ENCODE results near the gene PARS2.
"Not testable (repeated sequence)": the region's sequence is repeated elsewhere in the genome, so short reads cannot be mapped to it uniquely, and the experiment has no call there.

The PARS2 gene

DNA sequence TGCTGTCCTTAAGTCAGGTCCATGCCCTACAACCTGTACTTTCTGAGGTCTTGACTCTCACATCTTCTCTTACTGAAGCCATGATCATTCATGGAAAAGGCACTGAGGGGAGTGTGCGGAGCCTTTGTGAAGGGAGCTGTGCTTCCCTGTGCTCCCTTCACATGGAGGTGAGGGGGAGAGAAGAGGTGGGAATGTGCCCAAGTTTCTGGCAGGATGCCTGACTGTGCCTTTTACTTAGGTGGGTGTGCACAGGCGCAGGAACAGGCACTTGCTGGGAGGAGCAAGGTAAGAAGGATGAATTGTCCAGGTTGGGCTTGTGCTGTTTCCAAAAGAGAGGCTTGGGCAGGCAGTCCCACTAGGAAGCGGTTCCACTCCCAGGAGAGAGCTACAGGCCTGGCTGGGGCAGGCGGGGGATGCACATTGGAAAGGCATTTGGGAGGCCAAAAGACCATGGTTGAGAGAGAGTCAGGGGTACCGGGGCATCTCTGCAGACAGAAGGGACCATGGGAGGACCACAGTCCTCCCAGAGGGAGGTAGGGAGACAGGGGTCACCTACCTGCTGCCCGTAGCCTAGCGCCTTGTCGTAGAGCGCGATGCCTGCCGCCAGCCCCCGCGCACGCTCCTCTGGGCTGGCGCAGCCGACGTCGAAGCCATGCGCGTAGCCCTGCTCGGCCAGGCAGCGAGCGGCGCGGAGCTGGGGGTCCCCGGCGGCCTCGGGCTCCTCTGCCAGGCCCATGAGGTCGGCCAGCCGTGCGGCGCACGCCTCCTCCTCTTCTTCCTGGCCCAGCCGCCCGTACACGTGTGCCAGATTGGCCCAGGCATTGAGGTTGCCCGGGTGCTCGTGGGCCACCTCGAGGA, 35.9 kb upstream of the PARS2 start:
- DNase-seq (ENCODE audit: low spot score), result no peak

- no peak for DNase-seq (ENCODE audit: low spot score)
Measured at GRCh38 chr1:54798769-54799641, 34.7 kb upstream of the PARS2 start.

GRCh38 chr1:54798206-54798605, 33.9 kb upstream of the PARS2 start:
- DNase-seq (ENCODE audit: low spot score), result no peak

DNA sequence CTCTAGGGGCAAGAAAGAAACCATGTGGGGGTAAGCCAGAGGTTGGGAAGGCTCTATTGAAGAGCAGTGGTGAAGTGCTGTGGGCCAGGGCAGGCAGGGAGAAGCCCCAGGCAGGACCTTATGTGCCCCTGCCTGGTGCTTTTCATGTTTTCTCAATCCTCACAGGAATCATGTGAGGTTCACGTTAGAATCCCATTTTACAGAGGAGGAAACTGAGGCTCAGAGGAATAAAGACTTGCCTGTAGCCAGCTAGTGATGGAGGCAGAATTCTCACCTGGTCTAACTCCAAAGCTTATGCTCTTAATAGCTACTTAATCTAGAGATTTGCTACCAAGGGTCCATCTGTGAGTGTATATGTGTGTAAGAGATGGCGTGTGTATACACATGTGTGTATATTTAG, 32.6 kb upstream of the PARS2 start:
- no peak for DNase-seq (ENCODE audit: low spot score)

DNA sequence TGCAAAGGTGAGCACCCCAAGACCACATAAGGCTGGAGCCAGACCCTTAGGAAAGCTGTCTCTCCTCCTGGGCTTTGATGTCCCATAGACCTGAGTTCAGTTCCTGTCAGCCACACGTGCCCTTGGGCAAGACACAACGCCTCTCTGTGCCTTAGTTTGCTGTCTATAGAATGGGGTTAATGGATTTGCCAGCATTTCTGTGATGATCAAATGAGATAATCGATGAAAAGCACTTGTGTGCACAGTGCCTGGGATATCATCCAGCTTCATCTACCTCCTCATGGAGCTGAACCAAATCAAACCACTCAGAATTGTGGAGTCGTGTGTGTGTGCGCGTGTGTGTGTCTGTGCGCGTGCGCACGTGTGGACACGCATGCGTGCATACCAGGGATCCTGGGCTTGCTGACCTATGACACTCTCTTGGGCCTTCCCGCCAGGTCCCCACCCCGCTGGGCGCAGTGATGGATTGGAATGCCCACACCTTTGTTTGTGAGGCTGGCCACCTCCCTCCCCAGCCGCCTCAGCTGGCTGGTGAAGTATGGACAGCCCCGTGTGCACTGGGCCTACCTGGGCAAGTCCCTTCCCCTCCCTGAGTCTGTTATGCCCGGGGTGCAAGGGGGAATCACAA, 31.6 kb upstream of the PARS2 start:
- DNase-seq (ENCODE audit: low spot score), result no peak

GRCh38 chr1:54795356-54795665, 31.0 kb upstream of the PARS2 start:
- DNase-seq (ENCODE audit: low spot score), result no peak

GRCh38 chr1:54794451-54795355, 30.4 kb upstream of the PARS2 start:
- DNase-seq (ENCODE audit: low spot score), result peak; percentile 90

GRCh38 chr1:54792686-54793282, 28.5 kb upstream of the PARS2 start:
- DNase-seq (ENCODE audit: low spot score), result no peak

DNA sequence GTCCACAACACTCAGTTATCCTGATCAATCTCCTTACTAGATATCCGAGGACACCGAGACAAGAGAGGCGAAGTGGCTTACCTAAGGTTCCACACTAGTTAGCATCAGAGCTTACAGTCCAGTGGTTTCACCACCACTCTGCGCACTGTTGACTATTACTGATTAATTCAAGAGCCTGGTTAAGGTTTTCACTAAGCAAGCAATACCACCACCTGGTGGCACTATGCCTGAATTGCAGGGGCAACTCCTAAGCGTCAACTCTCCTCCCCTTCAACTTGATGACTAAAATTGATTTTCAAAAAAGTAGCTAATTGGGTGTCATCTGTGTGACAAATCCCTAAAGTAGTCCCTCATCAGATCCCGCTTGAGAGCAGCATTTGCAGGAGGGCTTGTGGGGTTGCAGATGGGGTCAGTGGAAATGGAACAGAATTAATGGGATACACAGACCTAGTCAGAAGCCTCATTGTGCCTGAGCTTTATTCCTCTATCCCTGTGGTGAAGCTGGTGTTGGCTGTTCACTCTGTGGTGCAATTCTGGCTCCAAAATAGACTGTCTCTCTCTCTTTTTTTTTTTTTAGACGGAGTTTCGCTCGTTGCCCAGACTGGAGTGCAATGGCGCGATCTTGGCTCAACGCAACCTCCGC, 27.7 kb upstream of the PARS2 start:
- DNase-seq (ENCODE audit: low spot score), result peak; percentile 68

GRCh38 chr1:54788459-54788858, 24.1 kb upstream of the PARS2 start:
- DNase-seq (ENCODE audit: low spot score), result no peak

DNA sequence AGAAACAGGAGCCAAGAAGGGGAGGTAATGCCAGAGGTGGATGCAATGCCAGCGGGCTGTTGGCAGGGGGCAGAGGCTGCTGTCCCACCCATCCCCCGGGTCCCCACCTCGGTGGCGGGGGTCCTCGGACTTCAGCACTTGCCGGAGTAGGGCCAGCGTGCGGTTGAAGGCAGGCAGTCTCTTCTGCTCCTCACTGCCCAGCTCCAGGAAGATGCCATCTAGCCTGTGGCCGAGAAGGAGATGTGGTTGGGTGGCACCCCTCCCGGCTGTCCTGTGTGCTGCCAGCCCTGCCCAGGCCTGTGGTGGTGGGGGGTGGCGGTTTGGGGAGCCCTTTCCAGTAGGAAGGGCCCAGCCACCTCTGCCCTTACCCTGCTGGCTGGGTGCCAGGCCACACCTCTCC, 23.3 kb upstream of the PARS2 start:
- DNase-seq (ENCODE audit: low spot score), result no peak

DNA sequence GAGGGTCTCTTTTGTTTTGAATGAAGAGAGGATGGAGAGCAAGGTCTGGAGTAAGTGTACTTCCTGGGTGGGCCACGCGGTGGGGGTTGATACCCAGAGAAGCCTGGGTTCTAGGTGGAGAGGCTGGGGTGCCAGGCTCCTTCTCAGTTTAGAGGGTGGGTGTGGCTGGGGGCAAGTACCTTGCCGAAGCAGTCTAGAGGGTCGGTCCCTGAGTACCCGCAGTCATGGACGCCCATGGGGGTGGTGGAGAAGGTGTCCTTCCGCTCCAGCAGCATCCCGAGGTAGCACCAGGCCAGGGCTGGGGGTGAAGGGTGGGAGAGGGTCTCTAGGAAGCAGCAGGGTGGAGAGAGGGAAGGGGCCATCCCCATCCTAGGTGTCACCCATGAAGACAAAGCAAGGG, 22.5 kb upstream of the PARS2 start:
- no peak for DNase-seq (ENCODE audit: low spot score)

DNA sequence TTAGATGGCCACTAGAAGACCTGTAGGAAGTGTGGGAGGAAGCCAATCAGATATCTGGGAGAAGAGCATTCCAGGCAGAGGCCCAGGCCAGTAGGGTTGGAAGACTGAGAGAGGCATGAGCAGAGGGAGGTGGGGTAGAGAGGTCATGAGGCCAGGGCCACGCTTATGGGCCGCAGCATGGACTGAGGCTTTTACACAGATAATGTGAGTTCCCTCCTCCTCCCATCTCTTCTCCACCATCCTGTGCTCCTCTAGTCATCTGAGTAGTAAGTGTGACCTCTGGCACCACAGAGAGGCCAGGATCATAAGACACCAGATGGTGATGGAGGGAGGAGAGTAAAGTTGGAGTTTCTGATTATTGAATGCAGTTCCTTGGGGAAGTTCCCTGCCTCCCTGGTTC, 19.7 kb upstream of the PARS2 start:
- DNase-seq (ENCODE audit: low spot score), result no peak

DNA sequence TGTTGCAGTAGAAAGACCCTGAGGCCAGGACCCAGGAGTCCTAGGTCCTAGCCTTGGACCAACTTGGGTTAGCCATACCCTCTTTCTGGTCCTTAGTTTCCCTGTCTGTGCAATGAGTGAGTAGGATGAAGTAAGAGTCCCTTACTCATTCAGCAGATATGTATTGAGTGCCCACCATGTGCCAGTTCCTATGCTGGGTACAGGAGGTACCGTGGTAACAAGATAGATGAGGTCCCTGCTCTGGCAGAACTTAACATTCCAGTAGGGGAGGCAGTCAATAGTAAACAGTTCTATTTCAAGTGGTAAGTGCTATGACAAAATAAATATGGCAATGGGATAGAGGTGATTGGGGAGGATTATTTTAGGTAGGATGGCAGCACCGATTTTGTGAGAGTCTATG, 18.3 kb upstream of the PARS2 start:
- DNase-seq (ENCODE audit: low spot score), result no peak

DNA sequence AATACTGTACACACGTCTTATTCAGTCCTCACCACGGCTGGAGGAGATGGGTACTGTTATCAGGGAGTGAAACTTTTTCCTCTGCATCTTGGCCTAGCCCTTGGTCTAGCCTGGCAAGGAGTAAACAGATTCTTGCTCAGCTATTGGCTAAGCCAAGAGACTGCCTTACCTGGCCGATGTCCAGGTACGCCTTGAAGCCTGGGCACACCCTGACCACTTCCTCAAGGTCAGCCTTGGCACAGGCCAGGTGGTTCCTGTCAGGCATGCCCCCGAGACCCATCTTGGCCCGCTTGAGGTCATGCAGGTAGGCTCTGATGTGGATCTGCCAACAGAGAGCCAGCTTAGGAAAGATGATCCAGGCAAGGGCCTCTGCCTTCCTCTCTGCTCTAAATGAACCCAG, 17.8 kb upstream of the PARS2 start:
- DNase-seq (ENCODE audit: low spot score), result no peak

- DNase-seq (ENCODE audit: low spot score), result no peak
Measured at GRCh38 chr1:54781023-54781723, 16.9 kb upstream of the PARS2 start.

DNA sequence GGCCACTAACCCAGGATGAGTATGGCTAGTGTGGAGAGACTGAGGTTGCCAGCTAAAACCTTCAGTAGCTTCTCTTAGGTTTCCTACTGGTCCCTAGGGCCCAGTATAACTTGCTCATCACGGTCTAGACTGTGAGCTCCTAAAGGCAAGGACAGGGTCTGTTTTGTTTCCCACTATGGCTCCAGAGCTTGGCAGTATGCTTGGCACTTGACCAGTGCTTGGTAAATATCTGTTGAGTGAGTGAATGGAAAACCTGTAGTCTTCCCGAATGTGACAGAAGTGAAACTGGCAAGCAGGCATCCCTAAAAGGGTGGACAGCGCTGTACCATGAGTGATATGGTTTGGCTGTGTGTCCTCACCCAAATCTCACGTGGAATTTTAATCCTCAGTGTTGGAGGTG, 13.1 kb upstream of the PARS2 start:
- no peak for DNase-seq (ENCODE audit: low spot score)

DNA sequence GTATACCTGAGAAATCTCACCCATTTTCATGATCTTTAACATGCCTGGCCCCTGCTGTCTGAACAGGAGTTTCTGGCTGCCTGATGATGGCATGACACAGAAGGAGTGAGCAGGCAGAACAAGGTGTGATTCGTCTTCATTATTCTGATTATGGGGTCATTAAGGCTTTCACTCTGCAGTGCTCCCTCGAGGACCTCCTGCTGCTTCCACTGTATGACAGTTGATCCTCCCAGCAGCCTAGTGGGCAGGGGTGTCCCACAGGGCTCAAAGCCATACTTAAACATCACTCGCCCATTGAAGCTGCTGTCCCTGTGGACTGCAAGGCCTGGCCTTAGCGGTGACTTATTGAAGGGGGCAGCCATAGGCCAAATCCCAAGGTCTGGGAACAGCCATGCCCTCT, 12.7 kb upstream of the PARS2 start:
- DNase-seq (ENCODE audit: low spot score), result no peak

DNA sequence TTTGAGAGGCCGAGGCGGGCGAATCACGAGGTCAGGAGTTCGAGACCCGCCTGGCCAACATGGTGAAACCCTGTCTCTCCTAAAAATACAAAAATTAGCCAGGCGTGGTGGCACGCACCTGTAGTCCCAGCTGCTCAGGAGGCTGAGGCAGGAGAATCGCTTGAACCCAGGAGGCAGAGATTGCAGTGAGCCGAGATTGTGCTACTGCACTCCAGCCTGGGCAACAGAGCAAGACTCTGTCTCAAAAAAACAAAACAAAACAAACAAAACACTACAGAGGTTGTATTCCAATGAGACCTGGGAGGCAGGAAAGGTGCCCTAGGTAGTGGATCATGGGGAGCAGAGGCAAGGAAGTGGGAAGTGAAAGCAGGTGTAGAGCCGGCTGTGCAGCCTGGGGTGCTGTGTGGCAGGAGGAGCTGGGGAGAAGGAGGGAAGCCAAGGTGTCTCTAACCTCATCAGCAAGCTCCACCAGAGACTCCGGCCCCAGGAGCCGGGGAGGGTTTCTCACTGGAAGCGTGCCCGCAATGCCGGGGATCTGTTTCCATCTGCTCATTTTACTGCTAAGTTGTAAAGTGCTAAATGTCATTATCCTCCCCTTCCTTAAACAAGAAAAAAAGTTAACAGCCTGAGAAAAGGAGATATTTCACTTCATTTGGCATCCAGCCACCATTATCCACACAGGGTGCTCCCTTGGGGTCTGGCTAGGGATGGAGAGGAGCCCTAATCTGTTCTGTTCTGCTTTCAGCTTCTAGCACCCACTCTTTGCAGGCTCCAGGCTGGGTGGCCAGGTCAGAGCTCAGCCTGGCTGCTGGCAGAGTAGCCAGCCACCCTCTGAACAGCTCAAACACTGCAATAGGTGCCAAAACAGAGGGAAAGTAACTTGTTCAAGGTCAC, 11.8 kb upstream of the PARS2 start:
- not testable (repeated sequence) for DNase-seq (ENCODE audit: low spot score)
